HepG2 (cell line): Measurements from ENCODE around the gene POMGNT2. TPM values are rescaled to one million over a fixed set of nuclear protein-coding genes. Genes with fewer than 3 reads are reported as not detected.

Source experiments
- CC2D1A ChIP-seq: sonication (generic); formaldehyde crosslinking; IDR thresholded peaks from 2 replicates; pipeline ENCODE4 v1.8.1; 2023; ENCODE audit warnings: mild to moderate bottlenecking, missing genetic modification reagents
- CSRNP1 ChIP-seq: sonication (generic); formaldehyde crosslinking; IDR thresholded peaks from 2 replicates; pipeline ENCODE4 v1.8.1; 2023; ENCODE audit warnings: mild to moderate bottlenecking, missing genetic modification reagents
- FOXA3 ChIP-seq: IDR thresholded peaks from 2 replicates; pipeline ENCODE4 v1.6.1; 2016; ENCODE audit warnings: missing genetic modification reagents, missing compliant biosample characterization
- GABPB1 ChIP-seq: IDR thresholded peaks from 2 replicates; pipeline ENCODE4 v1.6.1; 2016; ENCODE audit warnings: mild to moderate bottlenecking, missing genetic modification reagents, moderate library complexity, missing compliant biosample characterization
- HMGXB4 ChIP-seq, 2 experiments: sonication (generic) in 1 of 2; formaldehyde crosslinking in 1 of 2; IDR thresholded peaks; 2 replicates each; pipeline versions ENCODE4 v1.4.0 to v1.6.1; 2018 to 2020; ENCODE audit warnings: missing genetic modification reagents in 2 of 2, borderline replicate concordance in 1 of 2, low read depth in 1 of 2, mild to moderate bottlenecking in 1 of 2, missing biosample characterization in 1 of 2
- MAZ ChIP-seq, 2 experiments: sonication (generic) in 1 of 2; formaldehyde crosslinking in 1 of 2; IDR thresholded peaks; 2 replicates each; pipeline versions ENCODE4 v1.5.0 to v1.6.1; 2012 to 2020; ENCODE audit warnings: low read depth in 2 of 2, mild to moderate bottlenecking in 2 of 2, borderline replicate concordance in 1 of 2, improper control_type of control experiment in 1 of 2, low read length in 1 of 2, missing genetic modification reagents in 1 of 2, moderate library complexity in 1 of 2
- MXI1 ChIP-seq: IDR thresholded peaks from 3 replicates; pipeline ENCODE4 v1.6.1; 2012; ENCODE audit warnings: low read depth, low read length, inconsistent platforms, borderline replicate concordance
- MYPOP ChIP-seq: sonication (generic); formaldehyde crosslinking; IDR thresholded peaks from 2 replicates; pipeline ENCODE4 v1.8.1; 2023; ENCODE audit warnings: mild to moderate bottlenecking, moderate library complexity, missing genetic modification reagents
- POLR2G ChIP-seq: fragments of 200-400 bp; formaldehyde crosslinking; IDR thresholded peaks from 2 replicates; pipeline ENCODE4 v1.6.1; 2018; ENCODE audit warnings: mild to moderate bottlenecking, low read depth, low read length, moderate library complexity
- SALL2 ChIP-seq: sonication (generic); formaldehyde crosslinking; IDR thresholded peaks from 2 replicates; pipeline ENCODE4 v1.8.1; 2023; ENCODE audit warnings: mild to moderate bottlenecking, missing genetic modification reagents, inconsistent platforms
- SRSF1 ChIP-seq: fragments of 200-400 bp; formaldehyde crosslinking; optimal IDR thresholded peaks from 2 replicates; pipeline ENCODE3; 2017; ENCODE audit warnings: mild to moderate bottlenecking, low read depth, low read length, moderate library complexity
- ZBTB39 ChIP-seq: sonication (generic); formaldehyde crosslinking; IDR thresholded peaks from 2 replicates; pipeline ENCODE4 v1.5.0; 2020; ENCODE audit warnings: missing genetic modification reagents
- ZNF503 ChIP-seq: sonication (generic); formaldehyde crosslinking; IDR thresholded peaks from 2 replicates; pipeline ENCODE4 v1.4.0; 2020; ENCODE audit warnings: missing genetic modification reagents
- ZNF563 ChIP-seq: sonication (generic); formaldehyde crosslinking; IDR thresholded peaks from 2 replicates; pipeline ENCODE4 v1.8.0; 2022; ENCODE audit warnings: mild to moderate bottlenecking, moderate library complexity, missing genetic modification reagents
- ZNF709 ChIP-seq: sonication (generic); formaldehyde crosslinking; IDR thresholded peaks from 2 replicates; pipeline ENCODE4 v1.5.0; 2020; ENCODE audit warnings: mild to moderate bottlenecking, missing genetic modification reagents
- ZNF784 ChIP-seq: sonication (generic); formaldehyde crosslinking; IDR thresholded peaks from 2 replicates; pipeline ENCODE4 v1.5.1; 2020; ENCODE audit warnings: missing genetic modification reagents, mild to moderate bottlenecking, borderline replicate concordance
- polyA plus RNA-seq, 8 experiments: library from polyadenylated mRNA; depleted of rRNA in 3 of 8; stranded (reverse) in 7 of 8; unstranded in 1 of 8; fragments of >200 nt; fragmentation: Illumina TruSeq in 4 of 8; extraction: Trizol in 4 of 8; gene quantifications; 2 replicates each; pipeline versions ENCODE4 v1.2.1 to v1.2.3, GENCODE V29; 2011 to 2016; ENCODE audit warnings: low read depth in 4 of 8, missing spikeins in 1 of 8, mixed read lengths in 1 of 8; ENCODE audit not compliant: insufficient read depth in 1 of 8
- total RNA-seq, 5 experiments: library from RNA; depleted of rRNA; stranded (reverse); fragments of >200 nt; fragmentation: Illumina TruSeq; extraction: Trizol; gene quantifications; 2 replicates each; pipeline ENCODE4 v1.2.3, GENCODE V29; 2016; ENCODE audit warnings: low read depth in 1 of 5

POMGNT2 gene
- total and polyA plus RNA-seq, 2 of the 13 experiments (the other 11 are each of a cell fraction or from before 2014, with no cell fraction given), result 10.5 to 12.4 TPM

- TF ChIP-seq MYPOP (CRISPR knock-in tag), result peak; percentile 74
- no peak for TF ChIP-seq ZNF503 (CRISPR knock-in tag)
- peak; percentile 56; the same call in 1 of the 2 replicates for TF ChIP-seq POLR2G
- 0 out of 2 replicates have a peak, but pooled peaks have one; percentile 34 for TF ChIP-seq ZNF709 (CRISPR knock-in tag)
- TF ChIP-seq SRSF1, result peak; percentile 43
- peak; percentile 41; the same call in 1 of the 2 replicates for TF ChIP-seq MAZ (IDR thresholded peaks at IDR 0.05; ENCODE audit: borderline replicate concordance, low read depth, low read length)
- peak; percentile 75 for TF ChIP-seq MAZ (CRISPR knock-in tag; IDR thresholded peaks at IDR 0.05; ENCODE audit: low read depth)
- peak; percentile 23; the same call in 1 of the 3 replicates for TF ChIP-seq MXI1
- 0 out of 4 replicates have a peak, but pooled peaks of 1 of the 2 experiments have one; percentile 34 for TF ChIP-seq HMGXB4 (CRISPR knock-in tag; IDR thresholded peaks at IDR 0.05; ENCODE audit: borderline replicate concordance in 1 of 2, low read depth in 1 of 2)
- no peak for TF ChIP-seq ZBTB39 (CRISPR knock-in tag)
- TF ChIP-seq FOXA3 (CRISPR knock-in tag), result peak; percentile 23; the same call in 1 of the 2 replicates
- peak; percentile 88; the same call in 1 of the 2 replicates for TF ChIP-seq ZNF563
- peak; percentile 73 for TF ChIP-seq GABPB1 (CRISPR knock-in tag)
- no peak for TF ChIP-seq ZNF784 (CRISPR knock-in tag)
- TF ChIP-seq CC2D1A (CRISPR knock-in tag), result no peak
- TF ChIP-seq CSRNP1 (CRISPR knock-in tag), result peak; percentile 60; the same call in 1 of the 2 replicates
- peak; percentile 25; the same call in 1 of the 2 replicates for TF ChIP-seq SALL2 (CRISPR knock-in tag)
These were observed at the start of gene POMGNT2 (continued) for GRCh38 chr3:43105596-43106292.
